ENCODE results near the gene PTTG1.

The PTTG1 gene

DNA sequence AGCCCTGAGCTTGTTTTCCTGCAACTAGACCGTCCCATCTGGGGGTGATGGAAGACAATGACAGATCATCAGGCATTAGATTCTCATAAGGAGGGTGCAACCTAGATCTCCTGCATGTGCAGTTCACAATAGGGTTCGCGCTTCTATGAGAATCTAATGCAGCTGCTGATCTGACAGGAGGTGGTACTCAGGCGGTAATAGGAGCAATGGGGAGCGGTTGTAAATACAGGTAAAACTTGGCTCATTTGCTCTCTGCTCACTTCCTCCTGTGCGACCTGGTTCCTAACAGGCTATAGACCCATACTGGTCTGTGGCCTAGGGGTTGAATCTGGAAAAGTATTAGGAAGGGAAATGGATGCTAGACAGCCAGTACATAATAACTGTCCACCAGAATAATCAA, 39.7 kb downstream of the PTTG1 start:
- TF ChIP-seq, protein P1, sequence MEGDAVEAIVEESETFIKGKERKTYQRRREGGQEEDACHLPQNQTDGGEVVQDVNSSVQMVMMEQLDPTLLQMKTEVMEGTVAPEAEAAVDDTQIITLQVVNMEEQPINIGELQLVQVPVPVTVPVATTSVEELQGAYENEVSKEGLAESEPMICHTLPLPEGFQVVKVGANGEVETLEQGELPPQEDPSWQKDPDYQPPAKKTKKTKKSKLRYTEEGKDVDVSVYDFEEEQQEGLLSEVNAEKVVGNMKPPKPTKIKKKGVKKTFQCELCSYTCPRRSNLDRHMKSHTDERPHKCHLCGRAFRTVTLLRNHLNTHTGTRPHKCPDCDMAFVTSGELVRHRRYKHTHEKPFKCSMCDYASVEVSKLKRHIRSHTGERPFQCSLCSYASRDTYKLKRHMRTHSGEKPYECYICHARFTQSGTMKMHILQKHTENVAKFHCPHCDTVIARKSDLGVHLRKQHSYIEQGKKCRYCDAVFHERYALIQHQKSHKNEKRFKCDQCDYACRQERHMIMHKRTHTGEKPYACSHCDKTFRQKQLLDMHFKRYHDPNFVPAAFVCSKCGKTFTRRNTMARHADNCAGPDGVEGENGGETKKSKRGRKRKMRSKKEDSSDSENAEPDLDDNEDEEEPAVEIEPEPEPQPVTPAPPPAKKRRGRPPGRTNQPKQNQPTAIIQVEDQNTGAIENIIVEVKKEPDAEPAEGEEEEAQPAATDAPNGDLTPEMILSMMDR (IDR thresholded peaks at IDR 0.05; ENCODE audit: extremely low read depth, insufficient read depth, missing control alignments), result no peak

DNA sequence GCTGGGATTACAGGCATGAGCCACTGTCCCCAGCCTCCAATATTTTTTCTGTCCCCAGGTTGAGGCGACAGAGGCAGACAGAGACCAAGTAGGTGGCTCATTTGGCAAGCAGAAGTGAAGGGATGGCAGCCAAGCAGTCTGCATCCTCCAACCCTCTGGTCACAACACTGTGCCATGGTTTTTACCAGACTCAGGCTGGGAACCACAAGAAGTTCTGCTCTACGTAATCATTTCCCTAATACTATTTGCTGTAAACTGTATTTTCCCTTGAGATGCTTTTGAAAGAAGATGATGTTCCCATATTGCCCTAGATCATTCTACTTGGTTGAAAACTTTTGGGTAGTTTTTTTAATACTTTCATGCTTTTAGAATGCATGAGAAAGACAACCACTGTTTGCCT, 40.5 kb downstream of the PTTG1 start:
- TF ChIP-seq, protein P1 (IDR thresholded peaks at IDR 0.05; ENCODE audit: extremely low read depth, insufficient read depth, missing control alignments), result no peak
- in situ Hi-C loops (cut with MboI; ENCODE audit: low pct_unique_long_range_greater_than_20kb, low sequenced_read_pairs, unreplicated experiment), result no loop called here
- no peak for DNase-seq (ENCODE audit: low spot score)

More for the DNA sequence above, 39.7 kb downstream of the PTTG1 start:
- in situ Hi-C loops (cut with MboI; ENCODE audit: low pct_unique_long_range_greater_than_20kb, low sequenced_read_pairs, unreplicated experiment), result no loop called here
- DNase-seq (ENCODE audit: low spot score), result no peak

DNA sequence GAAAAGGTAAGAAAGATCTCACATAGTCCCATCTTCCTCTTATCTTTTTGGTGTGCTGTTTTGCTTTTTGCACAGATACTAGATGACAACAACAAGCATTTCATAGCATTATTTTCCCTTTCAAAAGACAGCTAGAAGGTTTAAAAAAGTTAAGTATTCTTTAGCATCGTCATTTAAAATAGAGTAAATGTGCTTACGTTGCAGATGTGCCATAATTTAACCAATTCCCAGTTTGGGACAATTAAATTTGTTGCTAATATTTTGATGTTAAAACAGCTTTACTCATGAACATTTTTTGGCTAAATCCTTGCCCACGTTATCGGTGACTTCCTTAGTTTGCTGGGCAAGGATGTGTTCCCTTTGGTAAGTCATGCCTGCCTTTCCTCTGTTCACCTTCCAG, 41.6 kb downstream of the PTTG1 start:
- TF ChIP-seq, protein P1 (IDR thresholded peaks at IDR 0.05; ENCODE audit: extremely low read depth, insufficient read depth, missing control alignments), result no peak

DNA sequence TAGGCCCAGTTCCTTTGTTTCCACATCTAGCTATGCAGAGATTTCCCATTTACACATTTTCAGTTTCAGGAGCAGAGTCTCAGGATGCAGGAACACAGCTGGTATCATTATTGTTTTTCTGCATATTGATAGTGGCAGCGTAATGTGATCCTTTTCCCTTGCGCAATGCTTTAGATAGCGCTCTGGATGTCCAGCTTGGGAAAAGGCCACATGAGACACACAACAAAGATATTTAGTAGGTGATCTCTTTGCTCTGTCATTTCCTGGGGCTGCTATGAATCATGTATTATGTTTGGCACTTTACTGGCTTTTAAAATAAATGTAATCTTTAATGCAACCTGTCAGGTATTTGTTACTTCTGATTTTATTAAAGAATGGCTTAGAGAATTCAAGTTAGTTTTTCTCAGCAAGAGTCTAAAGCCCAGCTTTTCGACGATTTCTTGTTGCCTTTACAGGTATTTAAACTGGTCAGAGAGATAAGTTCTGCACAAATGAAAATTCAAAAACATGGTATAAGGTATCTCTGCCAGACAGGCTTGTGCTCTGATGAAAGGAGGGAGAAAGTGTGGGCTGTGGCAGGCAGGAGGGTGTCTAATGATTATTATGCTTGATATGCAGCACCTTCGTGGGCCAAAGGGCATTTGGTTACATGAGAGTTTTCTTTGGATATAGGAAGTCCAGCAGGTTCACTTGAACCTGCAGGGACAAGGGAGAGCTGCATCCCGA, 42.2 kb downstream of the PTTG1 start:
- in situ Hi-C loops (cut with MboI; ENCODE audit: low pct_unique_long_range_greater_than_20kb, low sequenced_read_pairs, unreplicated experiment), result no loop called here
- DNase-seq (ENCODE audit: low spot score), result no peak
- TF ChIP-seq, protein P1 (IDR thresholded peaks at IDR 0.05; ENCODE audit: extremely low read depth, insufficient read depth, missing control alignments), result no peak

More for the DNA sequence above, 41.6 kb downstream of the PTTG1 start:
- in situ Hi-C loops (cut with MboI; ENCODE audit: low pct_unique_long_range_greater_than_20kb, low sequenced_read_pairs, unreplicated experiment), result no loop called here
- no peak for DNase-seq (ENCODE audit: low spot score)

DNA sequence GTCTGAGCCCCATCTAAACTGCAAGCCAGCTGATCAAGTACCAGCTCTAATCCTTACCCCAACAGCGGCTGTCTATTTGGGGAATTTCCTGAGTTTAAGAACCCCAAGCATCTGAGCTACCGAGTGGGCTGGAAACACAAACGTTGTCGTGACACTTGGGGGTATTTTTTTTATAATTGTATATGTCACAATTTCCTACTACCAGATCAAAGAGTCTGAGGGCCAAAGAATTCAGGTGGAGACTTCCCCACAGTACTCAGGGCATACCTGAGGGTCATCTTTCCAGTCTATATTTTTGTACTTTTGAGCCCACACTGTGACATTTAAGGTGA, 42.8 kb downstream of the PTTG1 start:
- DNase-seq (ENCODE audit: low spot score), result no peak
- in situ Hi-C loops (cut with MboI; ENCODE audit: low pct_unique_long_range_greater_than_20kb, low sequenced_read_pairs, unreplicated experiment), result no loop called here
- TF ChIP-seq, protein P1 (IDR thresholded peaks at IDR 0.05; ENCODE audit: extremely low read depth, insufficient read depth, missing control alignments), result no peak

DNA sequence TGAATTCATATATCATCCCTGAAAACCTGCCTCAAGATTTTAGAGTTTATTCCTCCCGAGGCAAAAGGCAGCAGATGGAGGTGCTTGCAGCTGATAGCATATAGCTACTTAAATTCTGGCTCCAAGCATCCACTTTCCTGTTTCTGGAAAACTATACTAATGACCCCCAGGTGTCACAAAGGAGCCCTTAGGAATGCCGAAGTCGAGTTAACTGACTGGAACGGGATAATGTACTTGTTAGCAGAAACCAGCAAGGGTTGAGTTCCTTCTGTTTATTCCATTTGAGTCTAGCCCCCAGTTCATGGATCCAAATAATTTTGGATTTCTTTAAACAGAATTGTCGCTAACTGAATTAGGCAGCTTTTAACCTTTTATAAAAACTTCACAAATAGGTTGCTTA, 44.5 kb downstream of the PTTG1 start:
- TF ChIP-seq, protein P1 (IDR thresholded peaks at IDR 0.05; ENCODE audit: extremely low read depth, insufficient read depth, missing control alignments), result no peak
- no peak for DNase-seq (ENCODE audit: low spot score)
- in situ Hi-C loops (cut with MboI; ENCODE audit: low pct_unique_long_range_greater_than_20kb, low sequenced_read_pairs, unreplicated experiment), result no loop called here

All from GM13977 (cell line).